ENCODE results near the gene KLK12.
"Not testable (repeated sequence)": the region's sequence is repeated elsewhere in the genome, so short reads cannot be mapped to it uniquely, and the experiment has no call there.

KLK12 gene

DNA sequence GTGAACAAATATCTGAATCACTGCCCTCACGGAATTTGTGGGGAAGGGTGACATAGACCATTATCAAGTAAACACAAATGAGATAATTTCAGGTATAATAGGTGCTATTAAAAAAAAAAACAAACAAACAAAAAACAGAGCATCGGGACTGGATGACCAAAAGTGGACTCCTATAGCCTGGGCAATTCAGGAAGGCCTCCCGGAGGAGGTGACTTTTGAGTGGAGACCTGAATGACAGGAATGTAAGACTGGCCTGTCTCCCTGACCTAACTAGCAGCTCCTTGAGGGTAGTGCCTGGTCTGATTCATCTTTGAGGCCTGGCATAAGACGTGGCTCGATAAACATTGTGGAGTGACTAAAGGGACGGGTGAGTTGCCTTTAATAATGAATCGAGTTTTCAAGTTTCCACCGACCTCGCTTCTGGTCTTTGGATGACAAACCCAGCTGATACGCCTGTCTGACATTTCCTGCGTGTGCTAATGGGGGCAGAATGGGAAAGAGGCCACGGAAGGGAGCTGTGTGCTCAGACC lies 22.1 kb downstream of the KLK12 start:
- DNase-seq = no peak

DNA sequence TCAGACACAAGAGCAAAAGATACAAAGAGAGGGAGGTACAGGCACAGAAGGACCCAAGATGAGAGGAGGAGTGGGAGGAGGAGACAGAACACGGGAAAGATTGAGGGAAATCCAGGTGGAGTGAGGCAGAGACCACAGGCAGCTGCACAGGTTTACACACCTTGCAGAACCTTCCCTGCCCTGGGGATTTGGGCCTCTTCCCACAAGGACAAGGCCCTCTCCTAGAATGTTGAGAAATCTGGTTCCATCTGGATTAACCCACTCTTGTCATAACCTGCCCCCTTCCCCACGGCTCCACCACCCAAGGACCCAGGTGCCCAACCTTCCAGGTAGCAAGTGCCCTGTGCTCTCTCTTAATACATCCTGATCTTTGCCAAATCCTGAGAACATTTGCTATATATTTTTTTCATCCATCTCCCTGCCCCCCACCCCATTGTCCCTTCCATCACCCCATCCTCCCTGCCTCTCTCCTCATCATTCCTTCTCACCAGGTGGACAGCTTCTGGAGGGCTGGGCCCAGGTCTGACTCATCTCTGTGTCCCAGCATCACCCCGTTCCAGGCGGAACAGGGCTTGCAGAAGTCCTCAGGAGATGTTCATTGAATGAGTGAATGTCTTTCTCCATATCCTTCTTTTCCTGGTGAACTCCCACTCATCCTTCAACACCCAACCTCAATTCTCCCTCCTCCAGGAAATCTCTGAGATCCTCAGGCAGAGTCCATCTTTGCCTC lies 24.6 kb downstream of the KLK12 start:
- DNase-seq = no peak

DNA sequence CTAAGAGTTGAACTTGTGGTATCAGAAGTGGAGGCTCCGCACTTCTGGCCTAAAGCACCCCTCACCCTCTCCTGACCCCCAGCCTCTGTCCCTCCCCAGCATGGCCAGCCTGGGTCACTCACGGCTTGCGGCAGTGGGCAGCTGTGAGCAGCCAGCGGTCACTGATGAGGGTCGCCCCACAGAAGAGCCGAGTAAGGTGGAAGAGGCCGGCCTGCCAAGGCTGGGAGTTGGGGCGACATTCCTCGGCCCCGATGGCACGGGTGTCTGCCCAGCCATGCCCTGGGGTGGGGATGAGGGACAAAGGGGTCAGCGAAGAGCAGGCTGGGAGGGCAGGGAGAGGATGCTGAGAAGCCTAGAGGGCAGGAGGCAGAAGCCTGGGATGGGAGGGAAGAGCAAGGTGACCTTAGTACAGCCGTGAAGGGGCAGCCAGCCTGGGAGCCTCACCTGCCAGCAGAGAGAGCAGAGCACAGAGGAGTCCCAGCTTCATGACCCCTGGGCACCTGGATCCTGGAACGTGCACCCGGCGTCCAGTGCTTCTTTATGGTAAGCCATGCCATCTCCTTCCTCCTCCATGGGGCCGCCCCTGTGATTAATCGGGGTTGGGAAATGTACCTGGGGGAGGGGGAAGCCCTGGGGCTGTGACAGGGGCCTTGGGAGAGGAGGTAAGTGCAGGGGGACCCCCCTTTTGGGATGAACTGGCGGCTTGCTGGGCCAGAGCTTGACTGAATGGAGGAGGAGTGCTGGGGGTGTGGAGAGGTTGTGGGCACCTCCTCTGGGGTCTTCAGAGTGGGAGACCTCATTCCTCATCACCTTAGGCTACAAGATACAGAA lies 25.5 kb downstream of the KLK12 start:
- DNase-seq = no peak

GRCh38 chr19:51007488-51007887 lies 27.3 kb downstream of the KLK12 start:
- DNase-seq = no peak

DNA sequence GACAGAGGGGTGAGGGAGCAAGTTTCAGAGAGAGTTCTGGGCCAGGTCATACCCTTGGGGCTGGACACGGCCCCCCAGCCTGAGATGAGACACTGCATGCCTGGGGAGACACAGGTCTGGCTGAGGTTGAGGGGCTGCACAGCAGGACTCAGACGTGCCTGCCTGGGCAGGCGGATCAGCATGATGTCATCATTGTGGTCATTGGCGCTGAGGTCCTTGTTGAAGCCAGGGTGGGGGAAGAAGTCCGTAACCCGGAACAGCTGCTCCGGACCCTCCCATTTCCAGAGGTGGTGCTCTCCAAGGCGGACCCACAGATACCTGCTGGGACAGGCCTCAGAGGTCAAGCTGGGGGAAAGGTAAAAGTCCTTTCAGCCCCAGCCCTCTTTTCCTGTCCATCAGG lies 28.4 kb downstream of the KLK12 start:
- DNase-seq = no peak

GRCh38 chr19:51005248-51005647 lies 29.6 kb downstream of the KLK12 start:
- DNase-seq = no peak

GRCh38 chr19:51003316-51003715 lies 31.5 kb downstream of the KLK12 start:
- DNase-seq = no peak

GRCh38 chr19:51002542-51003311 lies 32.1 kb downstream of the KLK12 start:
- DNase-seq = no peak

DNA sequence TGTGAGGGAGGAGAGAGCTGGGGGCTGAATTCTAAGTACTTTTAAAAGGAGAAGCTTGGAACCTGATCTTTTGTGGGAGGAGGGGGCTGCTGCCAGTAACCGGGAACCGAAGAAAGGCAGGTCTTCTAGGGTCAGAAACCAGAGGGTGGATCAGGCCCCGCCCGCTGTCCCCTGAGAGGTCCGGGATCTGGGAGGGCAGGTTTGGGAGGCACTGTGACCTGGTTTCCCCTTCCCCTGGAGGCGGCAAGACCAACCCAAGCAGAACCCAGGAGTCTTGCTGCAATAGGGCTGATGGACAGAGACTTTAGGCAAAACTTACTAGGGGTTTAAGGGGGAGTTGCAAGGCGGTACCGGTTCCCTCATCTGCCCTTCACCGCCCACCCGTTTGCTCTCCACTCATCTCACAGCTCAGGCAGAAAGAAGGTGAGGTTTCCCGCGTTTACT lies 32.7 kb downstream of the KLK12 start:
- no peak for DNase-seq

GRCh38 chr19:51001515-51001914 lies 33.3 kb downstream of the KLK12 start, which contains the start of gene KLK8:
Gene KLK8 (minus strand): TSS chr19:51001604. CDS start chr19:51001167, 437 bp downstream.
- DNase-seq = no peak

GRCh38 chr19:51000981-51001380 lies 33.8 kb downstream of the KLK12 start:
- no peak for DNase-seq

GRCh38 chr19:51000426-51000825 lies 34.4 kb downstream of the KLK12 start:
- no peak for DNase-seq

DNA sequence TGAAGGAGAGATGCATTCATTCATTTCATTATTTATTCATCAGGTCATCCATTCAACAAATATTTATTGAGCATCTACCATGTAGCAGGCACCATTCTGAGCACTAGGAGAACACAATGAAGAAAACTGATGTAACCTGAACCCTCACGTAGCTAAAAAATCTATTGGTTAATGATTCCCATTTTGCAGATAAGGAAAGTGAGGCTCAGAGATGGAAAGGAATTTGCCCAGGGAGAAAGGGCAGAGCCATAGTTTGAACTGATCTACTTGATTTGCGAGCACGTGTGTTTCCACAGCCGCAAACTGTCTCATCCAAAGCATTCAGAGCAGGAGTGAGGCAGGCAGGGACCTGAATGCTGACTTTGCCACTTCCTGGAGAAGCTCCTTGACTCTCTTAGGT lies 36.1 kb downstream of the KLK12 start:
- DNase-seq = no peak

- DNase-seq = no peak
These were observed 36.7 kb downstream of the KLK12 start for GRCh38 chr19:50998061-50998460.

GRCh38 chr19:50994129-50994528 lies 40.7 kb downstream of the KLK12 start:
- no peak for DNase-seq

DNA sequence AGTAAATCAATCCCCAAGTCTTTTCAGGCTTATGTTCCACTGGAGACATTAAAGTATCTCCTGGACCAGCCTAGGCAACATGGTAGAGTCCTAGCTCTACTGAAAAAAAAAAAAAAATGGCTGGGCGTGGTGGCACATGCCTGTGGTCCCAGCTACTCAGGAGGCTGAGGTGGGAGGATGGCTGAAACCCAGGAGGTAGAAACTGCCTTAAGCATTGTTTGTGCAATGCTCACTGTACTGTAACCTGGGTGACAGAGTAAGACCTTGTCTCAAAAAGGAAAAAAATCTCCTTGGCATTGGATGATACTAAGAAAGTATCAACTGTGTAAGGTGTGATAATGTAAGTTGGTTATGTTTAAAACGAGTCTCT lies 42.2 kb downstream of the KLK12 start:
- no peak for DNase-seq

- not testable (repeated sequence) for DNase-seq
These were observed 50.4 kb downstream of the KLK12 start for GRCh38 chr19:50984416-50984815.

DNA sequence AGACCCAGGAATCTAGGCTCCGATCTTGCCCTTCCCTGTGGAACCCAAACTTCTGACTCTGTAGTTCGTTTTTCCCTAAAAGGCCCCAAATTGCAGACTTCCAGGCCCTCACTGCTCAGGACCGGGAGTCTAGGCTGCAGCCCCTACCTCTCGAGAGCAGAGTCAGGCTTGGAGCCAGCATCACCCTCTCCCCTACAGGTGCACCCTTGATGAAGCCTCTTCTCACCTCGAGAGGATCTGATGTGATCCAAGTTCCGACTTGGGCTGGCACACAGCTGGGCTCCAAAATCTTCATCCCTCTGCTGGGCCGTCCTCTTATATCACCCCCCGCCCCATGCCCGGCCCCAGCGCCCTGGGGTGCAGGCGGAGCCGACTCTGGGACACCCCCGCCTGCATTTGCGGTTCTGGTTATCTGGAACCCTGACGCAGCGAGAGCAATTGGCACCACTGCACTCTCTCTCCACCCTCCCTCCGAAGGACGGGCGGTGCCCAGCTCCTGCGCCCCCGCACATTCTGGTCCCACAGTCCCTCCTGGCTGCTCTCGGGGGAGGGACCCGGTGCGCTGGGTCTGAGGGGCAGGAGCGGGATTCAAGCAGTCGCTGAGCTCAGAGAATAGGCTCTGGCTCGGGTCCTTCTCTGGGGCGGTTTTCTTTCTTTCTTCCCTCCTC lies 51.0 kb downstream of the KLK12 start, which contains the start of gene KLK7:
Gene KLK7, minus strand, starts transcription at position 293 of the 668 bp plus-strand sequence. CDS start 1,518 bp downstream, outside the sequence.
- DNase-seq = no peak

- no peak for DNase-seq
These were observed 52.6 kb downstream of the KLK12 start for GRCh38 chr19:50982186-50982585.

DNA sequence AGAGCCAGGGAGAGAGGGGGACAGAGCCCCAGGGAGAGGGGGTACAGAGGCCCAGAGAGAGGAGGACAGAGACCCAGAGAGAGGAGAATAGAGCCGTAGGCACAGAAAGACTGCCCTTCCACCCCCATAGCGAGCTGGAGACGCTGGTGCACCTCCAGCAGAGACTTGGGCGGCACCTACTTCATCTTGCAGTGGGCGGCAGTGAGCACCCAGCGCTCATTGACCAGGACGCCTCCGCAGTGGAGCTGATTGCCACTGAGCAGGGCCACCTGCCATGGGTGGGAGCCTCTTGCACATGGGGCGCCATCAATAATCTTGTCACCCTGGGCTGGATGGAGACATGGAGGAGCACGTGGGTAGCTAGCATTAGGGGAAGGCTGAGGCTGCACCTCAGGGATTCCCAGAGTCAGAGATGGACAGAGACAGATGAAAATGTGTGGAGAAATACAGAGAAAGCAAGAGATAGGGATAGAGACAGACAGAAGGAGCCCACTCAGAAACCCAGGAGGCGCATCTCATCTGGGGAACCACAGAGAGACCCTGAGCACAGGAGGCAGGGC lies 53.1 kb downstream of the KLK12 start:
- no peak for DNase-seq

DNA sequence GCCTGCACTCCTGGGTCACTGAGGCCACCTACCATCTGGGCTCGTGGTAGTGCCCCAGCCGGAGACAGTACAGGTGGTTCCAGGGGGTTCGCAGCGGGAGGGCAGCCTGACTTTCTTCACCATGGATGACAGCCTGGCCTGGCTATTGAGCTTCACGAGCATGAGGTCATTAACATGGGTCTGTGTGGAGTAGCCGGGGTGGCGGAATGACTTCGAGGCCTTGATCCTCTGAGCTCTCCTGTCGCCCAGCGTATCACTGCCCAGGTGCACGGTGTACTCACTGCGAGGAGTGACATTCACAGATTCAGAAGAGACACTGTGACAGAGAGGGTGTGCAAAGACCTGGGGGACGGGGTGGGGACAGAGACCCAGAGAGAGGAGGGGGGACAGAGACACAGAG lies 54.6 kb downstream of the KLK12 start:
- no peak for DNase-seq

GRCh38 chr19:50979758-50980157 lies 55.0 kb downstream of the KLK12 start:
- no peak for DNase-seq
